ENCODE data around the gene ZBTB16. TPM values are rescaled to one million over a fixed set of nuclear protein-coding genes. Genes with fewer than 3 reads are reported as not detected.
A peak's percentile ranks its signal among the peaks of the same experiment; 100 is the strongest.

ZBTB16 gene
- total and polyA plus RNA-seq, 12 donors = 18.3 to 108 (median 54.6) TPM

DNA sequence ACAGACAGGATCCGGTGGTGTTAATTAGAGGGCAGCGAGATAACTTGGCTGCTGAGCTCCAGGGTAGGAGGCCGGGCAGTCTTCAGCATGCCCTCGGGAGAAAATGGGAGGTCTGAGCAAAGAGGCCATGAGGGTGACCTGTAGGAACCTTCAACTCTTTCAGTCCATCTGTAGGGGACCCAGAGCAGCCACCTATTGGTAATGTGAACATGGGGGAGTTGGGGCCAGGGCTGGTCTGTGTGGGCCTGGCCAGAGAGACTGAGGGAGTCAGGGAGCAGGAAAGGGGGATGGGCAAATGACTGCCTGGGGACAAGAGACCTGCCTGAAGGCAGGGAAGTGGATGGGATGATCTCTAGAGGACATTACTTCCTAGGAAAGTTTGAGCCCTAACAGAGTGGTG is 135.6 kb downstream of the ZBTB16 start:
- intact Hi-C loops (cut with DNase I) = loop anchor here in 5 of 10 donors (5.0 to 10.0 kb wide), 4 partner anchors 60 to 320 kb away; partner anchors contain the start of genes USP28 (in 2 of the 5) and ZBTB16 (in 1 of the 5)
- peaks cover 0 to 27% (median 4%) of the 10 kb centered on the region in 9 donors for H3K36me3 ChIP-seq
- H3K27me3 ChIP-seq = no peaks in the 10 kb centered on the region
- peaks cover 0 to 13% (median 0%) of the 10 kb centered on the region in 11 donors for H3K9me3 ChIP-seq
- H3K4me3 ChIP-seq = no peak overlapping the region
- WGBS, 2 donors = 55 to 63% methylated on average over 4 of the region's 4 CpGs
- H3K27ac ChIP-seq = peak overlapping the region in 9 of 10 donors; percentile 52 to 96 (median 87)
- H3K4me1 ChIP-seq = peaks cover 38 to 80% (median 75%) of the 10 kb centered on the region in 9 donors
- DNase-seq (no peak), ATAC-seq (no peak)
- TF ChIP-seq, protein P1, sequence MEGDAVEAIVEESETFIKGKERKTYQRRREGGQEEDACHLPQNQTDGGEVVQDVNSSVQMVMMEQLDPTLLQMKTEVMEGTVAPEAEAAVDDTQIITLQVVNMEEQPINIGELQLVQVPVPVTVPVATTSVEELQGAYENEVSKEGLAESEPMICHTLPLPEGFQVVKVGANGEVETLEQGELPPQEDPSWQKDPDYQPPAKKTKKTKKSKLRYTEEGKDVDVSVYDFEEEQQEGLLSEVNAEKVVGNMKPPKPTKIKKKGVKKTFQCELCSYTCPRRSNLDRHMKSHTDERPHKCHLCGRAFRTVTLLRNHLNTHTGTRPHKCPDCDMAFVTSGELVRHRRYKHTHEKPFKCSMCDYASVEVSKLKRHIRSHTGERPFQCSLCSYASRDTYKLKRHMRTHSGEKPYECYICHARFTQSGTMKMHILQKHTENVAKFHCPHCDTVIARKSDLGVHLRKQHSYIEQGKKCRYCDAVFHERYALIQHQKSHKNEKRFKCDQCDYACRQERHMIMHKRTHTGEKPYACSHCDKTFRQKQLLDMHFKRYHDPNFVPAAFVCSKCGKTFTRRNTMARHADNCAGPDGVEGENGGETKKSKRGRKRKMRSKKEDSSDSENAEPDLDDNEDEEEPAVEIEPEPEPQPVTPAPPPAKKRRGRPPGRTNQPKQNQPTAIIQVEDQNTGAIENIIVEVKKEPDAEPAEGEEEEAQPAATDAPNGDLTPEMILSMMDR (IDR thresholded peaks at IDR 0.05) = no peak

DNA sequence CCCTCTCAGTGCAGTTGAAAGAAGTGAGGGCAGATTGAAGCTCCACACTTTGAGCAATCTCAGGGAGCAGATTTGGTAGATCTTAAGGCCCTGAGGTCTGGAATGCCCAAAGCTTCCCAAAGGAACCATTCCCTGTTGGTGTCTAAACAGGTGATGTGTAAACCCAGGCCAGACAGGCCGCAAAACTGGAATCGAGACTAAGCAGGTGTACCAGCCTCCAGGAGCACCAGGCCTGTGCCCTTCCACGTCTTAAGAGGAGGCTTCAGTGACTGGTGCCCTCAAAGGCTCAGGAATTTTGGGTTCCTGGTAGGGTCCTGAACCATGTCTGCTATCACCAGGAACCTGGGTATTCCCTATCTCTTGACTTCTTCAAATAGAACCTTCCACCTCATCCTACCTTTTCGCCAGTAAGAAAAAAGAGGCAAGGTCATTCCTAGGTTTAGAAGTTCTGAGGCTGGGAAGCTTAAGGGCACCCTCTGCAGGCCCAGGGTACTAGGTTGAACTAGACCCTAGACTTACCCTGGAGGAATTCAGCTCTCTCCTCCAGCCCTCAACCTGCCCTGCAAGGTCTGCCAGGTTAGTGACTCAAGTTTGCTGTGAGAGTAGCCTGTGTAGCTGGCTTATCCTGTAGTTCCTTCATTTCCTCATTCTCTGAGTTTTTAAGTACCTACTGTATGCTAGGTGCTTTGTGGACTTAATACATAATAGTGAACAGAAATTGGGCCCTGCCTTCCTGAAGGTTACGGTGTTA is 136.6 kb downstream of the ZBTB16 start:
- Histone ChIP-seq H3K4me1 (peaks cover 44 to 89% (median 85%) of the 10 kb centered on the region in 9 donors), H3K27me3 (no peaks in the 10 kb centered on the region), H3K36me3 (peaks cover 0 to 17% (median 4%) of the 10 kb centered on the region in 9 donors), H3K9me3 (peaks cover 0 to 10% (median 0%) of the 10 kb centered on the region in 11 donors), H3K27ac (peak overlapping the region; percentile 83 to 96 (median 88)), H3K4me3 (no peak overlapping the region)
- WGBS, 2 donors = 98% methylated on average over 5 of the region's 5 CpGs
- DNase-seq = no peak
- no peak for ATAC-seq
- TF ChIP-seq, protein P1 (IDR thresholded peaks at IDR 0.05) = peak in 3 of 9 donors; percentile 7 to 31 (median 28)
- intact Hi-C loops (cut with DNase I) = loop anchor here in 5 of 10 donors (2.0 to 10.0 kb wide), 5 partner anchors 13 to 321 kb away; partner anchors contain the start of genes USP28 (in 2 of the 5) and ZBTB16 (in 1 of the 5)

DNA sequence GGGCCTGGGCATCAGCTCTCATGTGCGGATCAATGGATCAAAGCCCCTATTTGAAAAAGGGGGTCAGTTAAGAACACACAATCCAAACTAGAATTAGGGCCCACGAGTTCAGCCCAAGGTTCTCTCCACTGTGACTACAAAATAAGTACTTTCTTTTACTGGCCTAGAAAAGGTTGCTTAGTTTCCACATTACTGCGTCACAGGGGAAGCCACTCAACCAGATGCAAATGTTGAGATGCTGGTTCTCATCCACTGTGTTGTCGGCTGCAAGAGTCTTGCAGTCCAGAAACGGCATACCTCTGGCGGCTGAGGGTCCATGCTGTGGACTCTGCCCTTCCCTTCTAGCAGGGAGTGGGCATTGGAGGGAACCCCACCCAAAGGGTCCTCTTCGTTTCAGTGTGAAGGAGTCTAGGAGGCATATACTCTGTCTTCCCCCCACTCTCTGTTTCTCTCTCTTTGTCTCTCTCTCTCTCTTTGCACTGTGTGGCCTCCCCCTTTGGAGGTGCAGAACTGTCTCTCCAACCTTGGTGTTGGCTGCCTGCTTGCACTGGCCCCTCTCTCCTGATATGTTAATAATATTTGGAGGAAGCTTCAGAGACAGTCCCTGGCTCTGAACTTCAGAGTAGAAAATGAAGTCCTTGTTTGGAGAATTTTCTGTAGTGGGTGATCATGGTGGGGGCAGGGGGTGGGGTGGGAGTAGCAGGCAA is 137.6 kb downstream of the ZBTB16 start:
- Histone ChIP-seq H3K4me1 (peaks cover 51 to 99% (median 95%) of the 10 kb centered on the region in 9 donors), H3K9me3 (peaks cover 0 to 1% (median 0%) of the 10 kb centered on the region in 11 donors), H3K27ac (peak overlapping the region; percentile 83 to 96 (median 88)), H3K27me3 (no peaks in the 10 kb centered on the region), H3K4me3 (no peak overlapping the region), H3K36me3 (peaks cover 0 to 7% (median 0%) of the 10 kb centered on the region in 9 donors)
- ATAC-seq (peak in 4 of 8 donors; percentile 4 to 11 (median 8)), DNase-seq (no peak)
- WGBS, 2 donors = 52 to 58% methylated on average over 7 of the region's 7 CpGs
- TF ChIP-seq, protein P1 (IDR thresholded peaks at IDR 0.05) = no peak
- intact Hi-C loops (cut with DNase I) = loop anchor here in 5 of 10 donors (2.0 to 10.0 kb wide), 5 partner anchors 14 to 322 kb away; partner anchors contain the start of genes USP28 (in 2 of the 5) and ZBTB16 (in 1 of the 5)

Measured in heart right ventricle (tissue), 16 donors.